PC-9 (cell line): Measurements from ENCODE around the gene FBP2. TPM values are rescaled to one million over a fixed set of nuclear protein-coding genes. Genes with fewer than 3 reads are reported as not detected.
"Not testable (repeated sequence)": the region's sequence is repeated elsewhere in the genome, so short reads cannot be mapped to it uniquely, and the experiment has no call there.

Source experiments
- BruUV-seq: library from RNA; stranded (reverse); fragments of 400-500 nt; replicated peaks from 2 replicates; lab custom pipeline; 2021; lab: Mats Ljungman, UMichigan
- CTCF ChIA-PET: fragments of 300-600 bp; sonication (Branson Sonifier 250); formaldehyde crosslinking; loops from one replicate; lab custom pipeline; 2022; ENCODE audit warnings: antibody characterized with exemption; lab: Charles Lee
- POLR2A ChIA-PET: fragments of 300-600 bp; sonication (Branson Sonifier 250); formaldehyde crosslinking; loops from one replicate; lab custom pipeline; 2022; ENCODE audit warnings: antibody characterized with exemption; ENCODE audit not compliant: unreplicated experiment; lab: Charles Lee
- DNase-seq, 2 experiments: peaks; one replicate each; pipeline versions ENCODE4 v3.0.0 to v3.0.0-alpha.2; 2015 to 2022; ENCODE audit warnings: mixed read lengths in 1 of 2
- H2AFZ ChIP-seq: fragments of 200-600 bp; sonication (generic); 2 replicates; pipeline ENCODE4 v1.8.1; 2017; ENCODE audit warnings: antibody characterized with exemption
- H3F3A ChIP-seq: fragments of 200-600 bp; sonication (generic); 2 replicates; pipeline ENCODE4 v1.8.1; 2017; ENCODE audit warnings: antibody characterized with exemption, mild to moderate bottlenecking, low read depth; ENCODE audit not compliant: insufficient read depth
- H3K27ac ChIP-seq: fragments of 200-600 bp; sonication (generic); 2 replicates; pipeline ENCODE4 v1.6.1; 2016; ENCODE audit warnings: mixed run types
- H3K27me3 ChIP-seq: fragments of 200-600 bp; sonication (generic); 2 replicates; pipeline ENCODE4 v1.6.1; 2016; ENCODE audit warnings: low read depth, mixed run types; ENCODE audit not compliant: insufficient read depth
- H3K36me3 ChIP-seq: fragments of 200-600 bp; sonication (generic); 2 replicates; pipeline ENCODE4 v1.6.1; 2016; ENCODE audit warnings: low read depth, mixed run types
- H3K4me1 ChIP-seq: fragments of 200-600 bp; sonication (generic); replicated peaks from 2 replicates; pipeline ENCODE4 v1.6.1; 2016; ENCODE audit warnings: mixed run types; ENCODE audit not compliant: insufficient read depth
- H3K4me2 ChIP-seq: fragments of 200-600 bp; sonication (generic); 2 replicates; pipeline ENCODE4 v1.6.1; 2017; ENCODE audit warnings: mixed run types
- H3K4me3 ChIP-seq: fragments of 200-600 bp; sonication (generic); 2 replicates; pipeline ENCODE4 v1.6.1; 2016; ENCODE audit warnings: mixed run types
- H3K79me2 ChIP-seq: fragments of 200-600 bp; sonication (generic); 2 replicates; pipeline ENCODE4 v1.6.1; 2017; ENCODE audit warnings: low read depth, mixed run types
- H3K9me2 ChIP-seq: fragments of 200-600 bp; sonication (generic); 2 replicates; pipeline ENCODE4 v1.8.1; 2017; ENCODE audit warnings: mild to moderate bottlenecking; ENCODE audit not compliant: insufficient read depth
- H3K9me3 ChIP-seq: fragments of 200-600 bp; sonication (generic); 2 replicates; pipeline ENCODE4 v1.8.1; 2016; ENCODE audit warnings: low read depth; ENCODE audit not compliant: insufficient read depth
- H4K20me1 ChIP-seq: fragments of 200-600 bp; sonication (generic); 2 replicates; pipeline ENCODE4 v1.8.1; 2017; ENCODE audit not compliant: insufficient read depth
- EZH2 ChIP-seq: fragments of 200-600 bp; sonication (generic); IDR thresholded peaks from 2 replicates; pipeline ENCODE4 v1.8.0; 2017; ENCODE audit warnings: antibody characterized with exemption, low read depth
- intact Hi-C: fragments of 100-400 bp; cut with micrococcal nuclease; formaldehyde crosslinking; loops from one replicate; pipeline ENCODE4 v1.10.0; 2022; ENCODE audit not compliant: unreplicated experiment
- total RNA-seq: library from RNA; stranded (reverse); gene quantifications from 2 replicates; pipeline ENCODE4 v1.2.3, GENCODE V29; 2021
- TF ChIP-seq, protein P1 (sequence below): fragments of 200-600 bp; sonication (generic); conservative IDR thresholded peaks from 2 replicates; pipeline ENCODE4 v1.6.1; 2017; ENCODE audit warnings: mixed run types, antibody characterized with exemption, mild to moderate bottlenecking, moderate library complexity

FBP2 gene
- total RNA-seq, 1 experiment from 2014 or later, result not detected

DNA sequence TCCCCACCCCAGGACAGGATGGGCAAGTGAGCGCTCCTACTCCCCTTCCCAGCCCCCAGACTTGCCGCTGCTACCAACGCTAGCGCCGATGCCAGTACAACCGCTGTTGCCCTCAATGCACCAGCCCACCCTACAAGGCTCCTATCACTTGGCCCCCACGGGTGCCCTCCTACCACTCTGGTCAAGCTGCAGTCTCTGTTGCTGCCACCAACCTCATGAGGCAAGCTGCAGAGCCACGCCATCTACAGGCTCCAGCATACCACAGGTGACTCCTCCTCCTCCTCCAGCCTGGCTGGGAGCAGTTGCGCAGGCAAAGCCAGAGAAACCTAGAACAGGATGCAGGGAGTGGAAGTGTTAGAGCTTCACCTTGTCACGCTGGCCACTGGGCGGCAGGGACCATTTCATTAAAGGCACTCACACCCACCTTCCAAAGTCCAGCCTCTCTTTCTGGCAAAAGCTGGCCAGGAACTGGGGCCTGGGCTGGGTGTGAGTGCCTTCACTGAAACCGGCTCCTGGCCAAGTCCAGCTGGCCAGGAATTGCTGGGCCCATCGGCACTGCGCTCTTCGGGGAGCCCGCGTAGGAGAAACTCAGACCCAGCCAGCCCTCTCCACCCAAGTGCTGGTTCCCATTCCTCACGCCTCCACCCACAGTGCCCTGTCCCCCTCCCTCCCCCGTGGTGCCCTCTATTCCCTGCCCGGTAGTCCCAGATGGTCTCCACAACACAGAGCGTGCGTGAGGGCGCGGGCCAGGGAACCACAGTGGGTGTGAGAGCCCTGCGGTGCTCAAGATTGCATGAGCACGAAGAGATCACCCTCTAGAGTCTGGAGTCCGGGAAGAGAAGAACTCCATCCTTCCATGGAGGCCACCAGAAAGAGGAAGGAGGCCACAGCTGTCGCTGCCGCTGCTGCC lies 40.3 kb downstream of the FBP2 start:
- Histone ChIP-seq H3K27ac (no peak overlapping the region), H3K79me2 (peaks cover 42% of the 10 kb centered on the region), H3F3A (0 out of 2 replicates have a peak, but pooled peaks cover 7% of the 10 kb centered on the region), H3K36me3 (peaks cover 20% of the 10 kb centered on the region), H3K4me1 (peaks cover 5% of the 10 kb centered on the region), H2AFZ (no peak overlapping the region), H3K4me3 (peak overlapping the region; percentile 67), H3K4me2 (peak overlapping the region; percentile 87), H3K27me3 (no peaks in the 10 kb centered on the region), H3K9me3 (0 out of 2 replicates have a peak, but pooled peaks cover 3% of the 10 kb centered on the region), H4K20me1 (peaks cover 4% of the 10 kb centered on the region; the same call in 1 of the 2 replicates), H3K9me2 (no peaks in the 10 kb centered on the region)
- intact Hi-C loops, result loop anchor here (5.0 kb wide), 3 partner anchors 364 to 1664 kb away; no protein-coding TSS in a partner anchor
- peak; percentile 21 to 56 for DNase-seq
- no TSS peak for BruUV-seq
- ChIA-PET CTCF (interaction anchor here (0.5 to 1.5 kb wide), 2 partner anchors 32 to 96 kb away, joined by 4 to 12 read pairs; no protein-coding TSS in a partner anchor), POLR2A (no interaction called here)
- TF ChIP-seq, protein P1, sequence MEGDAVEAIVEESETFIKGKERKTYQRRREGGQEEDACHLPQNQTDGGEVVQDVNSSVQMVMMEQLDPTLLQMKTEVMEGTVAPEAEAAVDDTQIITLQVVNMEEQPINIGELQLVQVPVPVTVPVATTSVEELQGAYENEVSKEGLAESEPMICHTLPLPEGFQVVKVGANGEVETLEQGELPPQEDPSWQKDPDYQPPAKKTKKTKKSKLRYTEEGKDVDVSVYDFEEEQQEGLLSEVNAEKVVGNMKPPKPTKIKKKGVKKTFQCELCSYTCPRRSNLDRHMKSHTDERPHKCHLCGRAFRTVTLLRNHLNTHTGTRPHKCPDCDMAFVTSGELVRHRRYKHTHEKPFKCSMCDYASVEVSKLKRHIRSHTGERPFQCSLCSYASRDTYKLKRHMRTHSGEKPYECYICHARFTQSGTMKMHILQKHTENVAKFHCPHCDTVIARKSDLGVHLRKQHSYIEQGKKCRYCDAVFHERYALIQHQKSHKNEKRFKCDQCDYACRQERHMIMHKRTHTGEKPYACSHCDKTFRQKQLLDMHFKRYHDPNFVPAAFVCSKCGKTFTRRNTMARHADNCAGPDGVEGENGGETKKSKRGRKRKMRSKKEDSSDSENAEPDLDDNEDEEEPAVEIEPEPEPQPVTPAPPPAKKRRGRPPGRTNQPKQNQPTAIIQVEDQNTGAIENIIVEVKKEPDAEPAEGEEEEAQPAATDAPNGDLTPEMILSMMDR, result no peak
- TF ChIP-seq EZH2, result no peak

DNA sequence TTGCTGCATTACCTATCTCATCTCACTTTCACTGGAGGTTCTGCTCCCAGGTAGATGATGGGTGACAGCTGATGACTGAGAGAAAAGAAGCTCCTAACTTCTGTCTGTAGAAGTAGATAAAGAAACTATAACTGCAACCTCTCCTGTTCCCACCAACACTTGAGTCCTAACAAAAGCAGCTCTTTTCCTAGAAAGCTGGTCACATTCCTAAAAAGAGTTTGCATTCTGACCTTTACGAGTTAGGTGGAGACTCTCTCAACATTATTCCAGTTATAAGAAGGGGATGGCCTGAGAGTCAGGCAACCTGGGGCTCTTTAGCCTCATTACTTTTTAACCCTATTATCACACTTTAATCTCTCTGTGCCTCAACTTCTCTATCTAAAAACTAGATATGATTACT lies 47.7 kb downstream of the FBP2 start:
- POLR2A ChIA-PET, result no interaction called here
- Histone ChIP-seq H3K9me2 (no peaks in the 10 kb centered on the region), H3K4me1 (no peaks in the 10 kb centered on the region), H3K27me3 (no peaks in the 10 kb centered on the region), H3K4me2 (no peak overlapping the region), H3K79me2 (peaks cover 15% of the 10 kb centered on the region), H2AFZ (no peak overlapping the region), H3K27ac (no peak overlapping the region), H3K36me3 (peaks cover 17% of the 10 kb centered on the region), H3K9me3 (0 out of 2 replicates have a peak, but pooled peaks cover 2% of the 10 kb centered on the region), H4K20me1 (no peaks in the 10 kb centered on the region), H3F3A (no peaks in the 10 kb centered on the region), H3K4me3 (no peak overlapping the region)
- no peak for DNase-seq
- TF ChIP-seq, protein P1, result no peak
- TF ChIP-seq EZH2, result no peak
- intact Hi-C loops, result no loop called here
- CTCF ChIA-PET, result no interaction called here
- BruUV-seq, result no TSS peak

DNA sequence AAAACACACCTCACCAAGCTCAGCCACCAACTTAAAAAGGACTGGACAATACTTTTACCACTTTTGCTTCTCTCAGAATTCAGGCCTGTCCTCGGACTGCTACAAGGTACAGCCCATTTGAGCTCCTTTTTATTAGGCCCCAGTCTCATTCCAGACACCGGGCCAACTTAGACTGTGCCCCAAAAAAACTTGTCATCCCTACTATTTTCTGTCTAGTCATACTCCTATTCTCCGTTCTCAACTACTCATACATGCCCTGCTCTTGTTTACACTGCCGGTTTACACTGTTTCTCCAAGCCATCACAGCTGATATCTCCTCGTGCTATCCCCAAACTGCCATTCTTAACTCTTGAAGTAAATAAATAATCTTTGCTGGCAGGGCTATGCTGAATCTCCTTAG lies 49.3 kb downstream of the FBP2 start:
- H2AFZ ChIP-seq, H3K4me1 ChIP-seq, H3F3A ChIP-seq, H3K9me3 ChIP-seq, H3K4me2 ChIP-seq, H4K20me1 ChIP-seq, BruUV-seq, intact Hi-C loops, H3K36me3 ChIP-seq, H3K9me2 ChIP-seq, H3K4me3 ChIP-seq, H3K79me2 ChIP-seq, POLR2A ChIA-PET, DNase-seq, H3K27ac ChIP-seq, CTCF ChIA-PET, H3K27me3 ChIP-seq: not testable (repeated sequence)
